ENCODE measurements around the gene SLFN14.
A peak's percentile ranks its signal among the peaks of the same experiment; 100 is the strongest.
"Not testable (repeated sequence)": the region's sequence is repeated elsewhere in the genome, so short reads cannot be mapped to it uniquely, and the experiment has no call there.

The SLFN14 gene

DNA sequence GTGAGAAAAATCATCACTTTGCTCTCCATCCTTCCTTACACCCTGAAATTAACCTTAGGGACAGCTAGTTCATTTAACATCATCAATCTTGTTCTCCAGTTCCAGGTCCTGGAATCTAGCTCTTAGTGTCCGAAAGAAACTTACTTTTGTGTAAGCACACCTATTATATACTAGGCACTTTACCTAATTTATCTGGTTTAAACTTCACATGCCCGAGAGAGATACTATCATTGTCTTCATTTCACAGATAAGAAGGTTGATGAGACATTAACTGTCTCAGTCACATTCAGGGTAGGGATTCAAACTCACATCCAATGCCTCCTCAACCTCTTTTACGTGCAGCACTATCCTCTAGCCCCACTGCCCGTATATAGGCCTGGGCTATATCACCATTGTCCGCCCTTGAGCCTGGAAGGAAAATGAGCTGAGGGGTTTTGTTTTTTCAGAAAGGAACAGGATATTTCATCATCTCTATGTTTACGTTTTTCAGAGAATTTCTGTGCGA is 26.0 kb upstream of the SLFN14 start:
- Histone ChIP-seq H3K4me3 (ENCODE audit: low read length) (peak overlapping the region; percentile 99), H3K27me3 (replicated peaks; ENCODE audit: control insufficient read depth, insufficient read depth, low read length) (no peaks in the 10 kb centered on the region), H3K9me3 (ENCODE audit: control insufficient read depth, low read length) (no peaks in the 10 kb centered on the region), H3K9ac (ENCODE audit: low read length) (peak overlapping the region; percentile 98), H3K4me1 (ENCODE audit: control insufficient read depth, insufficient read depth, low read length) (peaks cover 23% of the 10 kb centered on the region), H3K36me3 (ENCODE audit: control insufficient read depth, insufficient read depth, low read length, severe bottlenecking) (no peaks in the 10 kb centered on the region)
- DNase-seq (ENCODE audit: low read depth): no peak

- Histone ChIP-seq H3K27me3 (replicated peaks; ENCODE audit: control insufficient read depth, insufficient read depth, low read length) (no peaks in the 10 kb centered on the region), H3K9me3 (ENCODE audit: control insufficient read depth, low read length) (no peaks in the 10 kb centered on the region), H3K4me3 (ENCODE audit: low read length) (no peak overlapping the region), H3K9ac (ENCODE audit: low read length) (no peak overlapping the region), H3K36me3 (ENCODE audit: control insufficient read depth, insufficient read depth, low read length, severe bottlenecking) (no peaks in the 10 kb centered on the region), H3K4me1 (ENCODE audit: control insufficient read depth, insufficient read depth, low read length) (peaks cover 22% of the 10 kb centered on the region)
- no peak for DNase-seq (ENCODE audit: low read depth)
Observed at GRCh38 chr17:35584061-35584460, 23.4 kb upstream of the SLFN14 start.

DNA sequence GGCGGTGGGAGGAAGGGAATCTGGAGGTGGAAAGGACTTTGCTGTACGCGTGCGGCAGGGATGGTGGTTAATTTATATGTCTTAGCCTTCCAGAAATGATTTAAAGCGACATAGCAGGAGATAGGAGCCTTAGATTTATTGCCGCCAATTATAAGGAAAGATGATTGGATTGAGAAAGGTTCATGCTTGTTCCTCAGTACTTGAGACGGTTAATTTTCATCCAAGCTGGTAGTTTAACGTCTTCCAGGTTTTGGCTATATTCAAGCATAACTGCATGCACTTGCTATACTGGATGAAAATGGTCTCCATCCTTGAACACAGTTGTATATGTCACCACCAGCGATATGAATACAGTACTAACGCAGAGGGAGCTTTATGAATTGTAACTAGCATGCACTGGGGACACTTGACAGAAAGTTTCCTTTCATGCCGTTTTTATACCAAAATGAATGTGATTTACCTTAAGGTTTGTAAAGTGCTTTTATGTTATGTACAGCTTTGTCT is 18.4 kb upstream of the SLFN14 start:
- DNase-seq (ENCODE audit: low read depth): no peak
- Histone ChIP-seq H3K36me3 (ENCODE audit: control insufficient read depth, insufficient read depth, low read length, severe bottlenecking) (peaks cover 21% of the 10 kb centered on the region), H3K4me1 (ENCODE audit: control insufficient read depth, insufficient read depth, low read length) (peaks cover 17% of the 10 kb centered on the region)

GRCh38 chr17:35578197-35578928 is 17.7 kb upstream of the SLFN14 start, which contains the start of gene PEX12:
Gene PEX12, minus strand, starts transcription at chr17:35578571. Its CDS starts 550 bp downstream, at chr17:35578021.
- H3K9ac ChIP-seq (ENCODE audit: low read length): peak within 1 kb of the TSS; percentile 98
- H3K27me3 ChIP-seq (replicated peaks; ENCODE audit: control insufficient read depth, insufficient read depth, low read length): no peaks in the 10 kb centered on the region
- no peaks in the 10 kb centered on the region for H3K9me3 ChIP-seq (ENCODE audit: control insufficient read depth, low read length)
- peaks cover 17% of the 10 kb centered on the region for H3K4me1 ChIP-seq (ENCODE audit: control insufficient read depth, insufficient read depth, low read length)
- DNase-seq (ENCODE audit: low read depth): peak; percentile 93
- peak within 1 kb of the TSS; percentile 87 for H3K4me3 ChIP-seq (ENCODE audit: low read length)
- peaks cover 21% of the 10 kb centered on the region for H3K36me3 ChIP-seq (ENCODE audit: control insufficient read depth, insufficient read depth, low read length, severe bottlenecking)

More for the DNA sequence above, 18.4 kb upstream of the SLFN14 start:
- peak overlapping the region; percentile 87 for H3K4me3 ChIP-seq (ENCODE audit: low read length)
- peak overlapping the region; percentile 98 for H3K9ac ChIP-seq (ENCODE audit: low read length)
- no peaks in the 10 kb centered on the region for H3K9me3 ChIP-seq (ENCODE audit: control insufficient read depth, low read length)
- no peaks in the 10 kb centered on the region for H3K27me3 ChIP-seq (replicated peaks; ENCODE audit: control insufficient read depth, insufficient read depth, low read length)

DNA sequence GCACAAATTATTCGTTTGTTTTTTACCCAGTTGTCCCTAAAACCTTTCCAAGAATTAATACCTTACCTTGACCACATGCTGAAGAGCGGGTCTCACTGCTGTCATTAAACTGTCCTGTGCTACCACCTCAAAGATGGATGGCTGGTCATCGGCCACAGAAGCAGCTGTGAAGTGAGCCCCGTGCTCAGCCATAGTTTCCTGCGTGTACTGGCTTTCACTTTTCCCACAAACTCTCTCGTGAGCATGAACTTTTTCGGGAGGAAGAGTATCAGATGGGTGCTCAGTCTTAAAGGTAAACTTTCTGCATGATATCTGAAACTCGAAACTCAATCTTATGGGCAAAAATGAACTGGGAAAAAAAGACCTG is 17.2 kb upstream of the SLFN14 start:
- Histone ChIP-seq H3K9me3 (ENCODE audit: control insufficient read depth, low read length) (no peaks in the 10 kb centered on the region), H3K27me3 (replicated peaks; ENCODE audit: control insufficient read depth, insufficient read depth, low read length) (no peaks in the 10 kb centered on the region), H3K4me1 (ENCODE audit: control insufficient read depth, insufficient read depth, low read length) (peaks cover 17% of the 10 kb centered on the region), H3K9ac (ENCODE audit: low read length) (peak overlapping the region; percentile 98), H3K4me3 (ENCODE audit: low read length) (peak overlapping the region; percentile 87), H3K36me3 (ENCODE audit: control insufficient read depth, insufficient read depth, low read length, severe bottlenecking) (peaks cover 21% of the 10 kb centered on the region)
- DNase-seq (ENCODE audit: low read depth): peak; percentile 56

DNA sequence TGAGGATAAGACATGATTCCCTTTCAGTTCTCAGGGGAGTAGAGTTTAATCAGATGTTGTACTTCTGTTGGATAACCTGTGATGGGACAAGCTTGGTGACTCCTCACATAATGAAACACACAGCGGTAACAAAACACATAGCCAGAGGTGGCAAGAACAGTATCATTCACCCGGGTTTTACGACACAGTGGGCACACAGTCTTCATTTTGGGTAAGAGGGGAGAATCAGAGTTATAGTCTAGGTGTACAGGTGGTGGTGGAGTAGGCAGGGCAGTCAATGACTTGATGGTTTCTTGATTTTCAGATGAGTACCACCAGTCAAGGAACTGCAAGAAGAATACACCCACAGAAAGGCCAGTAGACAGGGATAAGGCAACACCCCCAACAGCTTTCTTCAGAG is 15.1 kb upstream of the SLFN14 start:
- no peaks in the 10 kb centered on the region for H3K9me3 ChIP-seq (ENCODE audit: control insufficient read depth, low read length)
- H3K36me3 ChIP-seq (ENCODE audit: control insufficient read depth, insufficient read depth, low read length, severe bottlenecking): peaks cover 21% of the 10 kb centered on the region
- no peak for DNase-seq (ENCODE audit: low read depth)
- no peak overlapping the region for H3K9ac ChIP-seq (ENCODE audit: low read length)
- H3K4me3 ChIP-seq (ENCODE audit: low read length): no peak overlapping the region
- H3K4me1 ChIP-seq (ENCODE audit: control insufficient read depth, insufficient read depth, low read length): peaks cover 20% of the 10 kb centered on the region
- H3K27me3 ChIP-seq (replicated peaks; ENCODE audit: control insufficient read depth, insufficient read depth, low read length): no peaks in the 10 kb centered on the region

DNA sequence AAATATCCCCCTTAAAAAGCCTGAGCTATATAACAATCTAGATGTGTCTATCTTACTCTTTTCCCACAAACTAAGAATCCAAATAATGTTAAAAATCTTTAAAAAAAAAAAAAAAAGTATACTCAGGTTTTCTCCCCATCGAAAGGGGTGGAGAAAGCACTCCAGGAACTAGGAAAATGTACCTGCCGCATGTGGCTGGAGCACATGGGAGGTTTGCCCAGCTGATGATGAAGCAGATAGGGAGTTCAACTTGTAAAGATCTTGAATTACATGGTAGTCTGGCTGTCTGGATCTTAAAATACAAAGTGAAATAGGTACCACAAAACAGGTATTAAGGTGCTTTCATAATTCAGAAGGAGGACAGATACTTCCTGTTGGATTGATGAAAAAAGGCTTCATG is 8.8 kb upstream of the SLFN14 start:
- peak overlapping the region; percentile 93 for H3K4me3 ChIP-seq (ENCODE audit: low read length)
- H3K27me3 ChIP-seq (replicated peaks; ENCODE audit: control insufficient read depth, insufficient read depth, low read length): no peaks in the 10 kb centered on the region
- H3K36me3 ChIP-seq (ENCODE audit: control insufficient read depth, insufficient read depth, low read length, severe bottlenecking): peaks cover 3% of the 10 kb centered on the region
- no peak for DNase-seq (ENCODE audit: low read depth)
- H3K4me1 ChIP-seq (ENCODE audit: control insufficient read depth, insufficient read depth, low read length): peaks cover 25% of the 10 kb centered on the region
- peak overlapping the region; percentile 89 for H3K9ac ChIP-seq (ENCODE audit: low read length)
- H3K9me3 ChIP-seq (ENCODE audit: control insufficient read depth, low read length): no peaks in the 10 kb centered on the region

- Histone ChIP-seq H3K27me3 (replicated peaks; ENCODE audit: control insufficient read depth, insufficient read depth, low read length) (no peaks in the 10 kb centered on the region), H3K9ac (ENCODE audit: low read length) (peak overlapping the region; percentile 89), H3K9me3 (ENCODE audit: control insufficient read depth, low read length) (no peaks in the 10 kb centered on the region), H3K4me3 (ENCODE audit: low read length) (peak overlapping the region; percentile 93), H3K4me1 (ENCODE audit: control insufficient read depth, insufficient read depth, low read length) (peaks cover 25% of the 10 kb centered on the region), H3K36me3 (ENCODE audit: control insufficient read depth, insufficient read depth, low read length, severe bottlenecking) (no peaks in the 10 kb centered on the region)
- peak; percentile 55 for DNase-seq (ENCODE audit: low read depth)
Observed at GRCh38 chr17:35568561-35568960, 7.9 kb upstream of the SLFN14 start.

GRCh38 chr17:35566968-35567367 is 6.3 kb upstream of the SLFN14 start:
- Histone ChIP-seq H3K36me3 (ENCODE audit: control insufficient read depth, insufficient read depth, low read length, severe bottlenecking) (no peaks in the 10 kb centered on the region), H3K27me3 (replicated peaks; ENCODE audit: control insufficient read depth, insufficient read depth, low read length) (no peaks in the 10 kb centered on the region), H3K4me3 (ENCODE audit: low read length) (peak overlapping the region; percentile 93), H3K9me3 (ENCODE audit: control insufficient read depth, low read length) (no peaks in the 10 kb centered on the region), H3K9ac (ENCODE audit: low read length) (peak overlapping the region; percentile 89), H3K4me1 (ENCODE audit: control insufficient read depth, insufficient read depth, low read length) (peaks cover 25% of the 10 kb centered on the region)
- DNase-seq (ENCODE audit: low read depth): no peak

GRCh38 chr17:35563181-35563580 is 2.6 kb upstream of the SLFN14 start:
- not testable (repeated sequence) for H3K36me3 ChIP-seq (ENCODE audit: control insufficient read depth, insufficient read depth, low read length, severe bottlenecking); H3K4me1 ChIP-seq (ENCODE audit: control insufficient read depth, insufficient read depth, low read length); H3K4me3 ChIP-seq (ENCODE audit: low read length); H3K9ac ChIP-seq (ENCODE audit: low read length); H3K27me3 ChIP-seq (replicated peaks; ENCODE audit: control insufficient read depth, insufficient read depth, low read length); DNase-seq (ENCODE audit: low read depth); H3K9me3 ChIP-seq (ENCODE audit: control insufficient read depth, low read length)

DNA sequence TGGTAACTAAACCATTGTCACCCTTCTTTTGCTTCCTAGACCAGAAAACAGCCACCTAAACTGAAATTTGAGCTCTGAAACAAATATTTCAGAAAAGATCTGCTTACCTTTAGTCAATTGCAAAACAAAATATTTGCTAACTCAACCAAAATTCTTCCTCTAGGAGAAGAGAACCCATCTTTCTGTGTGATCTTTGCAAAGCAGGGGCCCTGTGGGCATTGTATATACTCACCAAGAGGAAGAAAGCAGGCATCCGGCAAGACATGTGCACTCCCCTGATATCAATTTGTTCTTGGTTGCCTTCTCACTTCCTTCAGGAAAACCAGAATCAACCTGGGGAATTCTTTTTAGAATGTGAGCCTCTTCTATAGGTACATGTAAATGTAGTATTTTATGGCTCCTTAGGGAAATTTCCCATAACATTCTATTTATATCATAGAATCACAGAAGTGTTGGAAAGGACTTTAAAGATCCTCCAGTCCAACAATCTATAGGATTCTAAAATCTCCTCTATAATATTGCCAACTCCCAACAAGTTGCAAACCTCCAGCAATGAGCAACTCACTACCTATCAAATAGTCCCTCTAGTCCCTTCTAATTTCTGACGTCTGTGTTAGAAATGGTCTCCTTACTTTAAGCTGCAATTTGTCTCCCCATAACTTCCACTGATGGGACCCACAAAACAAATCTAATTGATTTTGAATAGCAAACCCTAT is 966 bp downstream of the SLFN14 start:
- Histone ChIP-seq H3K4me1 (ENCODE audit: control insufficient read depth, insufficient read depth, low read length) (no peaks in the 10 kb centered on the region), H3K9ac (ENCODE audit: low read length) (no peak overlapping the region), H3K9me3 (ENCODE audit: control insufficient read depth, low read length) (no peaks in the 10 kb centered on the region), H3K36me3 (ENCODE audit: control insufficient read depth, insufficient read depth, low read length, severe bottlenecking) (no peaks in the 10 kb centered on the region), H3K4me3 (ENCODE audit: low read length) (no peak overlapping the region), H3K27me3 (replicated peaks; ENCODE audit: control insufficient read depth, insufficient read depth, low read length) (peaks cover 17% of the 10 kb centered on the region)
- no peak for DNase-seq (ENCODE audit: low read depth)

Measured in adipocyte (in vitro differentiated cells).